GM04504 (cell line): ENCODE results near the gene KSR2.
"Not testable (repeated sequence)": the region's sequence is repeated elsewhere in the genome, so short reads cannot be mapped to it uniquely, and the experiment has no call there.

Experiments used
- DNase-seq: peaks from one replicate; pipeline ENCODE4 v3.0.0-alpha.2; 2012; ENCODE audit warnings: low read depth

KSR2 gene

DNA sequence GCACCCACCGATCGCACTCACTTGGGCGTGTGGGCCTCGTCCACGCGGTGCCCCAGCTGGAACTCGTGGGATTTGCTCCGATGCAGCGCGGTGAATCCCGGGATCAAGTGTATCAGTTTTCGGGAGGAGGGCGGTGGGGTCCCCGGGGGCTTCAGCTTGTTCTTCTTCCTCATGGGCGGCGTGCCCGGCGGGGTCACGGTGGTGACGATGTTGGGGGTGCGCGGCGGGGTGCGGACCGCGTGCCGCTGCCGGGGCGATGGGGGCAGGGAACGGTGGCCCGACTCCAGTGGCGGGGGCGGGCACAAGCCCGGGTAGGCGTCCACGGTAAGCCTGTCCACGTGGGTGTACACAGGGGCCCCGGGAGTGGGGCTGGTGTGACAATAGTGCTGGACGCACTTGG, 207.8 kb downstream of the KSR2 start:
- DNase-seq = no peak

DNA sequence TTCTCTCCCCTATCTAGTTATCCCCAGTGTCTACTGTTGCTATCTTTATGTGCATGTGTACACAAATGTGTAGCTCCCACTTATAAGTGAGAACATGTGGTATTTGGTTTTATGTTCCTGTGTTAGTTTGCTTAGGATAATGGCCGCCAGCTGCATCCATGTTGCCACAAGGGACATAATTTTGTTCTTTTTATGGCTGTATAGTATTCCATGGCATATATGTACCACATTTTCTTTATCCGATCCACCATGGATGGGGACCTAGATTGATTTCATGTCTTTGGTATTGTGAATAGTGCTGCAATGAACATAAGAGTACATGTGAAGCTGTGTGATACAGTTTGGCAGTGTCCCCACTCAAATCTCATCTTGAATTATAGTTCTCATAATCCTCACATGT, 218.1 kb downstream of the KSR2 start:
- no peak for DNase-seq

DNA sequence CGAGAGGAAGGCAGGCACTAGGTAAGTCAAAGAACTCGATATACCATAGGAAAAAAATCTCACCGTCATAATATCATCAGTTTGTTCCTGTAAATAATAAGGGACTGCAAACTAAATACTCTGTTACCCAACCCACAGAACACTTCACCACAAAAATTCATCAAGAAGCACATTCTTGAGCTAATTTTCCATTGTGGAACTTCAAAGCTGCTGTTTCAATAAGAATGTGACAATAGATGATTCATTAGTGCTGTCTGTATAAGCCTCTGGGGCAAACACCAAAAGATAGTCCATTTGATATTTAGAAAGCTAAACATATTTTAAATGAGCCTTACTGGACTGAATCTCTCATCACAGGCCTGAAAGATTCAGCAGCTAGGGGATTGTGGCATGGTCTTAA, 219.4 kb downstream of the KSR2 start:
- DNase-seq = no peak

DNA sequence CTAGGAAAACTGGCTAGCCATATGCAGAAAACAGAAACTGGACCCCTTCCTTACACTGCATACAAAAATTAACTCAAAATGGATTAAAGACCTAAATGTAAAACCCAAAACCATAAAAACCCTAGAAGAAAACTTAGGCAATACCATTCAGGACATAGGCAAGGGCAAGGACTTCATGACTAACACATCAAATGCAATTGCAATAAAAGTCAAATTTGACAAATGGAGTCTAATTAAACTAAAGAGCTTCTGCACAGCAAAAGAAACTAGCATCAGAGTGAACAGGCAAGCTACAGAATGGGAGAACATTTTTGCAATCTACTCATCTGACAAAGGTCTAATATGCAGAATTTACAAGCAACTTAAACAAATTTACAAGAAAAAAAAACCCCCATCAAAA, 222.4 kb downstream of the KSR2 start:
- not testable (repeated sequence) for DNase-seq

DNA sequence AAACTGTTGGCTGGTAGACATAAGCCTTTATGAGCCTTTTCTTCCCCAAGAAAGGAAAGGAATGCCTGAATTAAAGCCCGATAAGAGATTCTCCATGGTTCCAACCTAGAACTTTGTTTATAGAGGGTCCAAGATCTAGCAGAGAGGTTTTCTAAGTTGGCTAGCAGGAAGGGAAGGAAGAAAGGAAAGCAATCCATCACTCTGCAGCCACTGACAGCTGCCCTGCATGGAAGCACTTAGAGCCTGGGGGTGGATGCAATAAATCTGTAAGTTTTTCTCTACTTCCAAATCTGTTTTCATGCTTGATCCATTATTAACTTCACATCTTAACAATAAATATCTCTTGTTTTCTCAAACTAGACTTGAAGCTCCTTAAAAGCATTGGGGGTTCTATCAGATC, 224.4 kb downstream of the KSR2 start:
- DNase-seq = no peak

DNA sequence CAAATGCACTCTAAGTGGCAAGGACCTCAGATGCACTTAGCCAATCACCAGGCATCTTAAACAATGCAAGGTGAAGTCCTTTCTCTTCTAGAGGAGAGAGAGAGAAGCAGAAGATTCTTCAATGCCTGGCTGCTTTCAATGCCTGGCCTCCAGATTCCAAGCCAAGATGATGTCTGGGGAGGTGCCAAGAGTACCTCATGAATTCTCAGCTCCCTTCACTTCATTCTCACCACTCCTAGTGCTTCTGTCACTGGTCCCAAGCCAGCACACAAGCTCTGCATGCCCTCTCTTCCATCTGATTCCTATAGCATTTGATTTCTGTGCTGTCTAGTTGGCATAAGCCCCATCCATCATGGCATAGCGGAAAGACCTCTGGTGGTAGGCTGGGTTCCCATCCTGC, 225.0 kb downstream of the KSR2 start:
- no peak for DNase-seq

DNA sequence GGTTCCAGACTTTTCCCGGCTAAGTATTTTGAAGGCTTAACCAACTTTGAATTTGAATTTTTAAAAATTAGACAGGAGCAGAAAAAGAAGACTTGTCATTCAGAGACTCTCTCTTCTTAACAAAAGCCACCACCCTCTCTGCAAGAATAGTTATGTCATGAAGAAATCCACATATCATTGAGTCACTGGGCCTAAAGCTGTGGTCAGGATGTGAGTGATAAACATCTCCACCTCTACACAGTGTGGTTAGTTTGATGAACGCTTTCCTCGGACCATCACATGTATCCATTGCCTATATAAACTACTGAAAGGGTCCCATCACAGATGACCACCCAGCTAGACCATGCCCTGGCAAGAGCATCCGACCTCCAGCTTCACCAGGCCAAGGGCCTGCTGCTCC, 226.1 kb downstream of the KSR2 start:
- DNase-seq = no peak

DNA sequence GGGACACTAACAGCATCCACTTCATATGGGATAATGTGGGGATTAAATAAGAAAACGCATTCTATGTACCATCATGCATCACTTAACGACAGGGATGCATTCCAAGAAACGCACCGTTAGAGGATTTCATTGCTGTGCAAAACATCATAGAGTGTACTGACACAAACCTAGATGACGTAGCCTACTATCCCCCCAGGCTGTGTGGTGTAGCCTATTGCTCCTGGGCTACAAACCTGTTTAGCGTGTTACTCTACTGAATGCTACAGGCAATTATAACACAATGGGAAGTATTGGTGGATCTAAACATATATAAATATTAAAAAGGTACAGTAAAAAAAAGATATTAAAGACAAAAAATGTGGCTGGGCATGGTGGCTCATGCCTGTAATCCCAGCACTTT, 230.6 kb downstream of the KSR2 start:
- no peak for DNase-seq

DNA sequence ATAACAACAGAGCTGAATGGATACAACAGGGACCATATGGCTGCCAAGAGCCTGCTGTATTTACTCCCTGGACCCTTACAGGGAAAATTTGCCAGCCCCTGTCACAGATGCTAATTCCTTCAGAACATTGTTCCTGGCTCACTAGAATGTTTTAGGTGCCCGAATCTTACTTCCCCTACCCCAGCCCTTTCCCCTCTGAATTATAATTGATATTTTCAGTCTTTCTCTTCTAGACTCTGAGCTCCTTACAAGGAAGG, 235.3 kb downstream of the KSR2 start:
- DNase-seq = no peak

DNA sequence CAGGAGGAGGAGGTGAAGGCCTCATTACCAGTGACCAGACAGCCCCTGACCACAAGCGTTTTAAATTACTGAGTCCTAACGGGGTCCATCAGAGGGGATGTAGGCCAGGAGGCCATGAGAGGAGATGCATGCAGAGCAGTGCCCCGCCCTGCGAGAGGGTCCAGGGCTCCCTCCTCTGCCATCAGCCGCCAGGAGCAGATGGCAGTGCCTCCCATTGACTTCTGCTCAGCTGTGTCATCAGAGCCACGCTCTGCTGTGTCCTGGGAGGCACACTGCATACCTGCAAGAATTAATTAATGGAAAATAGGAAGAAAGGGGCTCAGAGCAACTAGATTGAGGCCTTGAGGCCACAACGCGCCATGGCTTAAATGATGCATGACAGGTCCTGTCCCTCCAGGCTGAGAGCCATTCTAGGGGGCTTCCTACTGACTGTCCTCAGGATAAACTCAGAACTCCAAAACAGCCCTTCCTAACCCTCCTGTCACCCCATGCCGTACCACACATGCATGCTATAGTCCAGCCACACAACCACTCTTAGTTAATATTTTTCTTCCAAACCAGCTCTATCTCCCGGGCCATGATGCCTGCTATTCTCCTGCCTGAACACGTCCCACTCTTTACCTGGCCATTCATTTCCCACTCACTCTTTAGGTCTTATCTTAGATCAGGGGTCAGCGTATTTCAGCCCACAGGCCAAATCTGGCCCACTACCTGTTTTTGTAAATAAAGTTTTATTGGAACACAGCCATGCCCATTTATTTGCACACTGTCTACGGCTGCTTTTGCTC, 235.8 kb downstream of the KSR2 start:
- no peak for DNase-seq

DNA sequence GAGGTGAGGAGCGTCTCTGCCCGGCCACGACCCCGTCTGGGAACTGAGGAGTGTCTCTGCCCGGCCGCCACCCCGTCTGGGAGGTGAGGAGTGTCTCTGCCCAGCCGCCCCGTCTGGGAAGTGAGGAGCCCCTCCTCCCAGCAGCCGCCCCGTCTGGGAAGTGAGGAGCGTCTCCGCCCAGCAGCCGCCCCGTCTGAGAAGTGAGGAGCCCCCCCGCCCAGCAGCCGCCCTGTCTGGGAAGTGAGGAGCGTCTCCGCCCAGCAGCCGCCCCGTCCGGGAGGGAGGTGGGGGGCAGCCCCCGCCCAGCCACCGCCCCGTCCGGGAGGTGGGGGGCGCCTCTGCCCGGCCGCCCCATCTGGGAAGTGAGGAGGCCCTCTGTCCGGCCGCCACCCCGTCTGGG, 237.7 kb downstream of the KSR2 start:
- DNase-seq = not testable (repeated sequence)

DNA sequence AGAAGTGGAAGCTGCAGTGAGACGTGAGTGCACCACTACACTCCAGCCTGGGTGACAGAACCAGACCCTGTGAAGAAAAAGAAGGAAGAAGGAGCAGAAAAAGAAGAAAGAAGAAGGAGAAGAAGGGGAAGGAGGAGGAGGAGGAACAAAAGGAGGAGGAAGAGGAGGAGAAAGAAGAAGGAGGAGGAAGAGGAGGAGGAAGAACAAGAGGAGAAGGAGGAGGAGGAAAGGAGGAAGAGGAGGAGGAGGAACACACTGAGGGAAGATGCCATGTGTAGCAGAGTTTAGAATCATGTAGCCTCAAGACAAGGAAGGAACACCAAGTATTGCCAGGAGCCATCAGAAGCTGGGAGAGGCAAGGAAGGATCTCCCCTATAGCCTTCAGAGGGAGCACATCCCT, 241.5 kb downstream of the KSR2 start:
- DNase-seq = no peak

DNA sequence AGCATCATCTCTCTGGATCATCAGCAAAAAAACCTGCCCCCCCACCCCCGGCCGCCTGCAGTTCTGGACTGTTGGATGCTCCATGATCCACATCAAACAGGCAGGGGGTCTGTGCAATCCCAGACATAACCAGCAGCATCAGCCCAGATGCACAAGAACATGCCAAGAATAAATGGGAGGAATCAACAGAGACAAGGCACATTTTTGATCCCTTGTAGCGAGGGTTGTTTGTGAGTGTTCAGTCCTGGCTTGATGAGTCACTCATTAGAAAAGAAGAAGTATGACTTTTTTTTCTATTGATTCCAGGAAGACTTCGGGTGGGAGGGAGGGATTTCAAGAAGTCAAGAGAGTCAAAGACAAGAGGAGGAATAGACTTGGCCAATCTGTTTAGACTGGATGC, 244.2 kb downstream of the KSR2 start:
- DNase-seq = no peak

DNA sequence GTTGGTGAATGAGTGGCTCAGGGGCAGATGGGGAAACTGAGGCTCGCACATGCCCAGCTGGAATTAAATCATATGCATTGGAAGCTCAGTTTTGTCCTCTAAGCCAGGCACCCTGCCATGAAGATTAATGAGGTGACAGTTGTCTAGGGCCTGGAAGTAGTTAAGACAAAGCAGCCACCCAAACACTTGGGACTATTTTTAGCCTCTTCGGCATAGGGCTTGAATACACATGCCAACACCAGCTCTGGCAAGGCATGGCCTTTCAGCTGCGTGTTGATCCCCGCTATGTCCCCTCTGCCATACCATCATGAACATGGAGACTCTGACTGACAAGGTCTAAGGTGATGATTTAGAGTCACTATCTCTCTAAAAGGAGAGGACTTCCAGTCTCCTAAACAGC, 250.2 kb downstream of the KSR2 start:
- DNase-seq = no peak

DNA sequence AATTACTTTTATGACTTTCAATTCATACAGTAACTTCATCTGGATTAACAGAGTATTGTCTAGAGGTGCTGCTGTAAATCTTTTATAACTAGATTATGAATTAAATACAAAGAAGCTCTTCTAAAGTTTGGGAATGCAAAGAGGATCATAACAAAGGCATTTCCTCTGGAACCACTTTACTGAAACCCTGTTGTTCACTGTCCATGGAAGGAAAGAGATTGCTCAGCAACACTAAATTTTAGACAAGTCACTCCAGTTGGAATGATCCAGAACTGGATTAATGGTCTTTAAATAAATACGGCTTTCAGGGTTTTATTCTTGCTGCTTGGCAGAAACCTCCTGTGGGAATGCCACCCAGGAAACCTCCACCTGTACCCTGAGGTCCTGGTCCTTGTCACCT, 250.6 kb downstream of the KSR2 start:
- DNase-seq = peak; percentile 42

DNA sequence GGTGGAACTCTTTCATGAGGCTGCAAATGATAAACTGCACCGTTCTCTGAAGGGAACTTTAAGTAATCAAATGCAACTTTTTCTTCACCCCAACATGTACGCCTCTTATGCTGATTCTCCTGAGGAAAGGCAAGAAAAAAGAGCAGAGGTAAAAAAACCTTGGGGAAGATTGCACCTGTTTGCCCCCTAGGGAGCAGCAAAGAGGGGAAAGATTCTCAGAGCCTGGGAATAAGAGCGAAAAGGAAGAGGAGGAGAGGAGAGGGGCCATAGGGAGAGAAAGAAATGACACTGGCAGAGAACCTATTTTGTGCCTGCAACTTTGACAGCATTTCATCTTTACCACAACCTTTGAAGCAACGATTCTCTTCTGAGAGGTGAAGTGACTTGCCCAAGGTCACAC, 254.6 kb downstream of the KSR2 start:
- no peak for DNase-seq

DNA sequence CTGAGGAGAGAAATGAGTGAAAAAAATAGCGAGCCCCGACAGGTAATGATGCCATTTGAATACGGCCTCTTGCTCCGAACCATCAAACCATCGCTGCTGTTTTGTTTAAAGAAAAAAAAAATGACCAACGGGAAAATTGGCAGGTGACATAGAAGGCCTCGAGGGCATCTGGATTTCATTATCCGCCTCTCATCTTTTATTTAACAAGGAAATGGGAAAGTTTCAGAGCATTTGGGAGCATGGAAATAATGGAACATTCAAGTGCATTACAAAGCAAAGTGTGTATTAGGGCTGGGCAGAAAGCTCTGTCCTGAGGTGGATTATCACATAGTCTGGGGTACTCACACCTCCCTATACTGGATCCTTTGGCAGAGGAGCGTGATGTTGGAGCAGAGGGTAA, 258.7 kb downstream of the KSR2 start:
- DNase-seq = no peak

DNA sequence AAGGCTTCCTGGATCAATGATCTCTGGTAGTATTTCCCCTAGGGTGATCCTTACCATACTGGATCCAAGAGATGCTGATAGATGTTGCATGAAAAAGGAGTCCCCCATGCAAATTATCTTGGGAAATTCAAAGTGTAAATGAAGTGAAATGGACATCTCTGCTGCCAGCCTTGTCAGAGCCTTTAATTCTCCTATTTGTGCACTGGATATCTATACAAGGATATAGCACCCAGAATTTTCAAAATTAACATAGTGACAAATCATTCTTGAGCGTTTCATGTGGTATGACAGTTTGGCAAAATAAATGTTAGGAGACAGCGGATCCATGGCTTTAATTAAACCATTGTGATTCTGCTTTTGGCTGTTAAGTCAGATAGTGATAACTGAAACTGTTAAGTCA, 260.9 kb downstream of the KSR2 start:
- DNase-seq = no peak

DNA sequence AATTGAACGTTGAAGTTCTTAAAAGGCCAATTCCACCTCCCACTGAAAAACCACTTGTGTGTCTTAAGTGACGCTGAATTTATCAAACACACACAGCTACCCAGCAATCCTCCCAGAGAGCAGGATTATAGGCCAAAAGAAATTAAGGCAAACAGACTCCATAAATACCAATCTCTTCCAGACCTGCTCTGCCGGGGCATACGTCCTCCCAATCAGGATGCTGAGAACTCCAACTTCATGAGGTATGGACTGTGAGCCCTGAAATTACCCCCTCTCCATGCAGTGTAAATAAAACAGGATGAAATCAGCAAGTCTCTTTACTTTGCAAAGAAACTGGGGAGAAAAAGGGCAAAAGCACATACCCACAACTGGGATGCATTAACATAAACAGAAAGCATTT, 265.2 kb downstream of the KSR2 start:
- DNase-seq = no peak

DNA sequence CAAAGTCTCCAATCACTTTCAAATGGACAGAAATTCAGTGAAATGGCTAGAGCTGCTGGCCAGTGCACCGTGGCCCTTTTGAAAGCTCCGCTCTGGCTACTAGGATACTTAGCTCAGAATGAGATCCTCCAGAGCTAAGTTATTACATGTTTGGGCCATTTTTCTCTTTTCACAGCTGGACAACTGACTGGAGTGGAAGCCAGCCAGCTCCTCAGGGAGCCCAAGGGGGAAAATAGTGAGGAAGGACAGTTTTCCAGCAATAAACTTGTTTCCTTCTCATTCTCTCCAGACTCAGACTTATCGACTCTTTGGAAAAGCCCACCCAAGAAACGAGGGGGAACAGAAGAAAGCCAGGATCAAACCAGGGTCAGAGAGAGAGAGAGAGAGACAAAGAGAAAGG, 266.0 kb downstream of the KSR2 start:
- no peak for DNase-seq

DNA sequence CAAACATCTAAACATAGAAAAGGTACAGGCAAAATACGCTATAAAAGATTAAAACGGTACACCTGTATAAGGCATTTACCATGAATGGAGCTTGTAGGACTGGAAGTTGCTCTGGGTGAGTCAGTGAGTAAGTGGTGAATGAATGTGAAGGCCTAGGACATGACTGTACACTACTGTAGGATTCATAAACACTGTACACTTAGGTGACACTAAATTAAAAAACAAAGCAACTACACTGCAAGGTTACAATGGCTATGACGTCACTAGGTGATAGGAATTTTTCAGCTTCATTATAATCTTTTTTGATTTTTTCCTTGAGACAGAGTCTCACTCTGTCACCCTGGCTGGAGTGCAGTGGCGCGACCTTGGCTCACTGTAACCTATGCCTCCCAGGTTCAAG, 269.2 kb downstream of the KSR2 start:
- no peak for DNase-seq

DNA sequence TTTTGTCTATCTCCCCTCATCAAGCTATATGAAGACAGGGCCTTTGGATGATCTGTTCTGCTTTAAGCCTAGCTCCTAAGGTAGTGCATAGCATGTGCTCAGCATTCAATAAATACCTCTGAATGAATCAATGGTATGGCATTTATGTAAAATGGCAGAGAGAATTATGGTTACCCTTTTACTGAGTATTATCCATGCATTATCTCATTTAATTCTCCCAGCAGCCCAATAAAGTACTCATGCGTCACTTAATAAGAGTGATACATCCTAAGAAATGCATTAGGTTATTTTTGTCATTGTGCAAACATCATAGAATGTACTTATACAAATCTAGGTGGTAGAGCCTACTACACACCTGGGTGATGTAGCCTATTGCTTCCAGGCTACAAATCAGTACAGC, 269.7 kb downstream of the KSR2 start:
- no peak for DNase-seq

DNA sequence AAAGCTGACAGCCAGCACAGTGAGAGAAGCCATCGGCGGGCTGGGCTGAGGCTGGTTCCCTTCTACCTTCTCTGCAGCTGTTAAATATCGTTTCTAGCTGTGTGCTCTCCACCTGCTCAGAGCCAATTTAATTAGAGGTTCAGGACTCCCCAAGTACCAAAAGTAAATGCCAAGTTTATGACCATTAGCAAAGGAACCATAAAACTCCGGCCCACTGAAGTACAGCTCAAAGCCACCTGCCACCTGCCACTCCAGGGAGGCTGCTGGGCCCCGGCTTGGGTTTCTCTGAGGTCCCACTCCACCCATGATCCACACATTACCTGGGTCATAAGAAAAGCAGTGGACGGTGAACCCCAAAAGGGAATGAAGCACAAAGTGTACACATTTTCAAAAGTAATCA, 272.8 kb downstream of the KSR2 start:
- no peak for DNase-seq

DNA sequence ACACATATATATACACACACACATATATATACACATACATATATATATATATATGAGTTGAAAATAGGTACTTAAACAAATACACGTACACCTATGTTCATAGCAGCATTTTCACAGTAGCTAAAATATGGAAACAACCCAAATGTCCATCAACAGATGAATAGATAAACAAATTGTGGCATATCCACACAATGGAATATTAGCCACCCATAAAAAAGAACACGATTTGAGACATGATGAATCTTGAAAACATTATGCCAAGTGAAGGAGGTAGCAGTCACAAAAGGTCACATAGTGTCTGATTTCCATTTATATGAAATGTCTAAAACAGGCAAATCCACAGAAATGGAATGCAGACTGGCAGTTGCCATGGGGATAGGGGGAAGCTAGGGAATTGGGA, 276.3 kb downstream of the KSR2 start:
- DNase-seq = no peak

DNA sequence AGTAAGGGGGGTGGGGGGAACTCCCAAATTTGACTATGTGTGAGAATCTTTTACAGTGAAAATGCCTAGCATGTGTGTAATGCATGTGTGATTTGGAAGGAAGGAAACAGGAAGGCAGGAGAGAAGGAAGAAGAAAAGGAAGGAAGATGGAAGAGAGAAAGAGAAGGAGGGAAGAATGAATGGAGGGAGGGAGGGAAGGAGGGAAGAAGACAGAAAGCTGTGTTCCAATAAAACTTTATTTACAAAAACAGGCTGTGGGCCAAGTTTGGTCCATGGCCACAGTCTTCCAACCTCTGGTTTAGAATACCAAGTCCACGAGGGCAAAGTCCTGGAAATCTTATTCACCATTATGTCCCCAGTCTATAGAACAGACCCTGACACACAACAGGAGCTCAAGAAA, 278.9 kb downstream of the KSR2 start:
- no peak for DNase-seq
